HepG2 (cell line): ENCODE data around the gene JAGN1. TPM values are rescaled to one million over a fixed set of nuclear protein-coding genes. Genes with fewer than 3 reads are reported as not detected.

Experiments
- AGO2 ChIP-seq: fragments of 200-400 bp; formaldehyde crosslinking; optimal IDR thresholded peaks from 2 replicates; pipeline ENCODE3; 2017; ENCODE audit warnings: mild to moderate bottlenecking, low read depth, low read length, moderate library complexity
- ATF7 ChIP-seq, 2 experiments: fragments of 450-650 bp in 1 of 2; sonication (generic) in 1 of 2; formaldehyde crosslinking in 1 of 2; IDR thresholded peaks; 2 replicates each; pipeline versions ENCODE4 v1.4.0 to v1.6.1; 2016 to 2020; ENCODE audit warnings: antibody characterized with exemption in 1 of 2, mild to moderate bottlenecking in 1 of 2, missing genetic modification reagents in 1 of 2
- FIP1L1 ChIP-seq: fragments of 200-400 bp; formaldehyde crosslinking; IDR thresholded peaks from 2 replicates; pipeline ENCODE4 v1.6.1; 2018; ENCODE audit warnings: low read depth, mild to moderate bottlenecking, low read length, moderate library complexity, borderline replicate concordance; ENCODE audit not compliant: insufficient read depth
- GTF3A ChIP-seq: sonication (generic); formaldehyde crosslinking; conservative IDR thresholded peaks from 2 replicates; pipeline ENCODE4 v1.4.0; 2020; ENCODE audit warnings: mild to moderate bottlenecking, missing genetic modification reagents
- MED1 ChIP-seq: sonication (generic); formaldehyde crosslinking; IDR thresholded peaks from 2 replicates; pipeline ENCODE4 v1.4.0; 2020; ENCODE audit warnings: missing genetic modification reagents
- NCOA5 ChIP-seq: sonication (generic); formaldehyde crosslinking; IDR thresholded peaks from 2 replicates; pipeline ENCODE4 v1.4.0; 2020; ENCODE audit warnings: missing genetic modification reagents
- NFRKB ChIP-seq: fragments of 450-650 bp; IDR thresholded peaks from 2 replicates; pipeline ENCODE4 v1.6.1; 2017
- POGZ ChIP-seq: sonication (generic); formaldehyde crosslinking; IDR thresholded peaks from 2 replicates; pipeline ENCODE4 v1.4.0; 2020; ENCODE audit warnings: mild to moderate bottlenecking, missing genetic modification reagents
- RAD21 ChIP-seq: fragments of 450-650 bp; formaldehyde crosslinking; IDR thresholded peaks from 2 replicates; pipeline ENCODE4 v1.5.0; 2020; ENCODE audit warnings: mild to moderate bottlenecking
- SALL1 ChIP-seq: sonication (generic); formaldehyde crosslinking; IDR thresholded peaks from 2 replicates; pipeline ENCODE4 v1.8.0; 2022; ENCODE audit warnings: mild to moderate bottlenecking, missing genetic modification reagents
- SALL2 ChIP-seq: sonication (generic); formaldehyde crosslinking; IDR thresholded peaks from 2 replicates; pipeline ENCODE4 v1.8.1; 2023; ENCODE audit warnings: mild to moderate bottlenecking, missing genetic modification reagents, inconsistent platforms
- ZBTB3 ChIP-seq: sonication (generic); formaldehyde crosslinking; IDR thresholded peaks from 2 replicates; pipeline ENCODE4 v1.4.0; 2020; ENCODE audit warnings: low read depth, mild to moderate bottlenecking, moderate library complexity, missing genetic modification reagents, borderline replicate concordance
- ZNF136 ChIP-seq: sonication (generic); formaldehyde crosslinking; IDR thresholded peaks from 2 replicates; pipeline ENCODE4 v1.8.1; 2022; ENCODE audit warnings: low read depth, mild to moderate bottlenecking, moderate library complexity, missing genetic modification reagents
- ZNF605 ChIP-seq: sonication (generic); formaldehyde crosslinking; IDR thresholded peaks from 2 replicates; pipeline ENCODE4 v1.8.0; 2022; ENCODE audit warnings: mild to moderate bottlenecking, missing genetic modification reagents
- ZNF652 ChIP-seq: IDR thresholded peaks from 2 replicates; pipeline ENCODE4 v1.6.1; 2016; ENCODE audit warnings: low read depth, borderline replicate concordance
- ZNF672 ChIP-seq: sonication (generic); formaldehyde crosslinking; IDR thresholded peaks from 2 replicates; pipeline ENCODE4 v1.8.1; 2022; ENCODE audit warnings: missing genetic modification reagents
- ZNF737 ChIP-seq: sonication (generic); formaldehyde crosslinking; IDR thresholded peaks from 2 replicates; pipeline ENCODE4 v1.5.0; 2020; ENCODE audit warnings: missing genetic modification reagents, mild to moderate bottlenecking, borderline replicate concordance
- ZNF746 ChIP-seq: sonication (generic); formaldehyde crosslinking; IDR thresholded peaks from 2 replicates; pipeline ENCODE4 v1.8.0; 2022; ENCODE audit warnings: mild to moderate bottlenecking, missing genetic modification reagents
- ZNF772 ChIP-seq: sonication (generic); formaldehyde crosslinking; IDR thresholded peaks from 2 replicates; pipeline ENCODE4 v1.5.0; 2020; ENCODE audit warnings: mild to moderate bottlenecking, missing genetic modification reagents
- ZNF773 ChIP-seq: sonication (generic); formaldehyde crosslinking; IDR thresholded peaks from 2 replicates; pipeline ENCODE4 v1.4.0; 2020; ENCODE audit warnings: missing genetic modification reagents, borderline replicate concordance
- polyA plus RNA-seq, 8 experiments: library from polyadenylated mRNA; depleted of rRNA in 3 of 8; stranded (reverse) in 7 of 8; unstranded in 1 of 8; fragments of >200 nt; fragmentation: Illumina TruSeq in 4 of 8; extraction: Trizol in 4 of 8; gene quantifications; 2 replicates each; pipeline versions ENCODE4 v1.2.1 to v1.2.3, GENCODE V29; 2011 to 2016; ENCODE audit warnings: low read depth in 4 of 8, missing spikeins in 1 of 8, mixed read lengths in 1 of 8; ENCODE audit not compliant: insufficient read depth in 1 of 8
- total RNA-seq, 5 experiments: library from RNA; depleted of rRNA; stranded (reverse); fragments of >200 nt; fragmentation: Illumina TruSeq; extraction: Trizol; gene quantifications; 2 replicates each; pipeline ENCODE4 v1.2.3, GENCODE V29; 2016; ENCODE audit warnings: low read depth in 1 of 5
- TF ChIP-seq, protein P1 (sequence below): sonication (generic); formaldehyde crosslinking; IDR thresholded peaks from 2 replicates; pipeline ENCODE4 v1.4.0; 2020; ENCODE audit warnings: missing genetic modification reagents
- TF ChIP-seq, protein P2 (sequence below): sonication (generic); formaldehyde crosslinking; IDR thresholded peaks from 2 replicates; pipeline ENCODE4 v1.4.0; 2020; ENCODE audit warnings: missing genetic modification reagents
- TF ChIP-seq, protein P3 (sequence below): sonication (generic); formaldehyde crosslinking; IDR thresholded peaks from 2 replicates; pipeline ENCODE4 v1.5.0; 2020; ENCODE audit warnings: missing genetic modification reagents

JAGN1 gene
- total and polyA plus RNA-seq, 2 of the 13 experiments (the other 11 are each of a cell fraction or from before 2014, with no cell fraction given) = 49.9 to 50.9 TPM

DNA sequence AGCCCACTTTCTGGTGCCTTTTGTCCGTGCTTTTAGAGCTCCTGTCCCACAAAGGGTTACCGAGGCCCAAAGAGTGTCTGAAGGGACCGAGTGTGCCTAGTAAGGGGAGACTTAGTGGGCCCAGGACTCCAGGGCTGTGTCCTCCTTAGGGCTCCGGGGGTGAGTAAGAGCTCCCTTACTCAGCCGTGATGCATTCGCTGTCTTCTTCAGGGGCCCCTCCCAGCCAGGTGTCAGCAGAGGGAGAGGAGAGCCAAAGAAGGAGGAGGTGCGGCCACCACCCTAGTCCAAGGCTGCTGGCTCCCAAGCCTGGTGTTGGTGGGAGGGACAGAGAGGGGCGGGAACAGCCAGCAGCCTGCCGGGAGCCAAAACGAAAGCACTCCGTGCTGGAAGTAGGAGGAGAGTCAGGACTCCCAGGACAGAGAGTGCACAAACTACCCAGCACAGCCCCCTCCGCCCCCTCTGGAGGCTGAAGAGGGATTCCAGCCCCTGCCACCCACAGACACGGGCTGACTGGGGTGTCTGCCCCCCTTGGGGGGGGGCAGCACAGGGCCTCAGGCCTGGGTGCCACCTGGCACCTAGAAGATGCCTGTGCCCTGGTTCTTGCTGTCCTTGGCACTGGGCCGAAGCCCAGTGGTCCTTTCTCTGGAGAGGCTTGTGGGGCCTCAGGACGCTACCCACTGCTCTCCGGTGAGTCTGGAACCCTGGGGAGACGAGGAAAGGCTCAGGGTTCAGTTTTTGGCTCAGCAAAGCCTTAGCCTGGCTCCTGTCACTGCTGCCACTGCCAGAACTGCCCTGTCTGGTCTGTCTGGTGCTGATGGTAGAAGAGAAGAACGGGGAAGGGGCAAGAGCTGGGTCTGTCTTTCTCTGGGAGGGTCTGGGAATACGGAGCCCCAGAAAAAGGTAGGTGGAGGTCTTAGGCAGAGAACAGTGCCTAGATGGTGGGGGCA is 26.6 kb downstream of the JAGN1 start, which contains the start of gene IL17RC (continued):
- TF ChIP-seq ZBTB3 (CRISPR knock-in tag) = no peak
- TF ChIP-seq ZNF737 (CRISPR knock-in tag) = no peak
- no peak for TF ChIP-seq NFRKB
- TF ChIP-seq ATF7 (IDR thresholded peaks at IDR 0.05) = no peak
- no peak for TF ChIP-seq ATF7 (CRISPR knock-in tag; IDR thresholded peaks at IDR 0.05)
- no peak for TF ChIP-seq ZNF773 (CRISPR knock-in tag)
- TF ChIP-seq MED1 (CRISPR knock-in tag) = no peak
- TF ChIP-seq FIP1L1 = no peak
- TF ChIP-seq, protein P1, sequence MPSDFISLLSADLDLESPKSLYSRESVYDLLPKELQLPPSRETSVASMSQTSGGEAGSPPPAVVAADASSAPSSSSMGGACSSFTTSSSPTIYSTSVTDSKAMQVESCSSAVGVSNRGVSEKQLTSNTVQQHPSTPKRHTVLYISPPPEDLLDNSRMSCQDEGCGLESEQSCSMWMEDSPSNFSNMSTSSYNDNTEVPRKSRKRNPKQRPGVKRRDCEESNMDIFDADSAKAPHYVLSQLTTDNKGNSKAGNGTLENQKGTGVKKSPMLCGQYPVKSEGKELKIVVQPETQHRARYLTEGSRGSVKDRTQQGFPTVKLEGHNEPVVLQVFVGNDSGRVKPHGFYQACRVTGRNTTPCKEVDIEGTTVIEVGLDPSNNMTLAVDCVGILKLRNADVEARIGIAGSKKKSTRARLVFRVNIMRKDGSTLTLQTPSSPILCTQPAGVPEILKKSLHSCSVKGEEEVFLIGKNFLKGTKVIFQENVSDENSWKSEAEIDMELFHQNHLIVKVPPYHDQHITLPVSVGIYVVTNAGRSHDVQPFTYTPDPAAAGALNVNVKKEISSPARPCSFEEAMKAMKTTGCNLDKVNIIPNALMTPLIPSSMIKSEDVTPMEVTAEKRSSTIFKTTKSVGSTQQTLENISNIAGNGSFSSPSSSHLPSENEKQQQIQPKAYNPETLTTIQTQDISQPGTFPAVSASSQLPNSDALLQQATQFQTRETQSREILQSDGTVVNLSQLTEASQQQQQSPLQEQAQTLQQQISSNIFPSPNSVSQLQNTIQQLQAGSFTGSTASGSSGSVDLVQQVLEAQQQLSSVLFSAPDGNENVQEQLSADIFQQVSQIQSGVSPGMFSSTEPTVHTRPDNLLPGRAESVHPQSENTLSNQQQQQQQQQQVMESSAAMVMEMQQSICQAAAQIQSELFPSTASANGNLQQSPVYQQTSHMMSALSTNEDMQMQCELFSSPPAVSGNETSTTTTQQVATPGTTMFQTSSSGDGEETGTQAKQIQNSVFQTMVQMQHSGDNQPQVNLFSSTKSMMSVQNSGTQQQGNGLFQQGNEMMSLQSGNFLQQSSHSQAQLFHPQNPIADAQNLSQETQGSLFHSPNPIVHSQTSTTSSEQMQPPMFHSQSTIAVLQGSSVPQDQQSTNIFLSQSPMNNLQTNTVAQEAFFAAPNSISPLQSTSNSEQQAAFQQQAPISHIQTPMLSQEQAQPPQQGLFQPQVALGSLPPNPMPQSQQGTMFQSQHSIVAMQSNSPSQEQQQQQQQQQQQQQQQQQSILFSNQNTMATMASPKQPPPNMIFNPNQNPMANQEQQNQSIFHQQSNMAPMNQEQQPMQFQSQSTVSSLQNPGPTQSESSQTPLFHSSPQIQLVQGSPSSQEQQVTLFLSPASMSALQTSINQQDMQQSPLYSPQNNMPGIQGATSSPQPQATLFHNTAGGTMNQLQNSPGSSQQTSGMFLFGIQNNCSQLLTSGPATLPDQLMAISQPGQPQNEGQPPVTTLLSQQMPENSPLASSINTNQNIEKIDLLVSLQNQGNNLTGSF (CRISPR knock-in tag) = no peak
- no peak for TF ChIP-seq ZNF672 (CRISPR knock-in tag)
- TF ChIP-seq ZNF605 (CRISPR knock-in tag) = no peak; the same call in 1 of the 2 replicates
- TF ChIP-seq AGO2 = peak; percentile 87
- TF ChIP-seq, protein P2, sequence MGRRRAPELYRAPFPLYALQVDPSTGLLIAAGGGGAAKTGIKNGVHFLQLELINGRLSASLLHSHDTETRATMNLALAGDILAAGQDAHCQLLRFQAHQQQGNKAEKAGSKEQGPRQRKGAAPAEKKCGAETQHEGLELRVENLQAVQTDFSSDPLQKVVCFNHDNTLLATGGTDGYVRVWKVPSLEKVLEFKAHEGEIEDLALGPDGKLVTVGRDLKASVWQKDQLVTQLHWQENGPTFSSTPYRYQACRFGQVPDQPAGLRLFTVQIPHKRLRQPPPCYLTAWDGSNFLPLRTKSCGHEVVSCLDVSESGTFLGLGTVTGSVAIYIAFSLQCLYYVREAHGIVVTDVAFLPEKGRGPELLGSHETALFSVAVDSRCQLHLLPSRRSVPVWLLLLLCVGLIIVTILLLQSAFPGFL (CRISPR knock-in tag) = no peak
- peak; percentile 80 for TF ChIP-seq ZNF652 (CRISPR knock-in tag)
- peak; percentile 75 for TF ChIP-seq SALL1 (CRISPR knock-in tag)
- TF ChIP-seq, protein P3, sequence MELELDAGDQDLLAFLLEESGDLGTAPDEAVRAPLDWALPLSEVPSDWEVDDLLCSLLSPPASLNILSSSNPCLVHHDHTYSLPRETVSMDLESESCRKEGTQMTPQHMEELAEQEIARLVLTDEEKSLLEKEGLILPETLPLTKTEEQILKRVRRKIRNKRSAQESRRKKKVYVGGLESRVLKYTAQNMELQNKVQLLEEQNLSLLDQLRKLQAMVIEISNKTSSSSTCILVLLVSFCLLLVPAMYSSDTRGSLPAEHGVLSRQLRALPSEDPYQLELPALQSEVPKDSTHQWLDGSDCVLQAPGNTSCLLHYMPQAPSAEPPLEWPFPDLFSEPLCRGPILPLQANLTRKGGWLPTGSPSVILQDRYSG (CRISPR knock-in tag) = 0 out of 2 replicates have a peak, but pooled peaks have one; percentile 20
- peak; percentile 51; the same call in 1 of the 2 replicates for TF ChIP-seq SALL2
- no peak for TF ChIP-seq ZNF136
- TF ChIP-seq ZNF772 (CRISPR knock-in tag) = peak; percentile 87
- no peak for TF ChIP-seq RAD21
- TF ChIP-seq ZNF746 (CRISPR knock-in tag) = no peak; the same call in 1 of the 2 replicates
- TF ChIP-seq POGZ (CRISPR knock-in tag) = no peak
- TF ChIP-seq GTF3A (CRISPR knock-in tag) = no peak
- no peak for TF ChIP-seq NCOA5 (CRISPR knock-in tag)
